ENCODE results near the gene ASPSCR1.

The ASPSCR1 gene

DNA sequence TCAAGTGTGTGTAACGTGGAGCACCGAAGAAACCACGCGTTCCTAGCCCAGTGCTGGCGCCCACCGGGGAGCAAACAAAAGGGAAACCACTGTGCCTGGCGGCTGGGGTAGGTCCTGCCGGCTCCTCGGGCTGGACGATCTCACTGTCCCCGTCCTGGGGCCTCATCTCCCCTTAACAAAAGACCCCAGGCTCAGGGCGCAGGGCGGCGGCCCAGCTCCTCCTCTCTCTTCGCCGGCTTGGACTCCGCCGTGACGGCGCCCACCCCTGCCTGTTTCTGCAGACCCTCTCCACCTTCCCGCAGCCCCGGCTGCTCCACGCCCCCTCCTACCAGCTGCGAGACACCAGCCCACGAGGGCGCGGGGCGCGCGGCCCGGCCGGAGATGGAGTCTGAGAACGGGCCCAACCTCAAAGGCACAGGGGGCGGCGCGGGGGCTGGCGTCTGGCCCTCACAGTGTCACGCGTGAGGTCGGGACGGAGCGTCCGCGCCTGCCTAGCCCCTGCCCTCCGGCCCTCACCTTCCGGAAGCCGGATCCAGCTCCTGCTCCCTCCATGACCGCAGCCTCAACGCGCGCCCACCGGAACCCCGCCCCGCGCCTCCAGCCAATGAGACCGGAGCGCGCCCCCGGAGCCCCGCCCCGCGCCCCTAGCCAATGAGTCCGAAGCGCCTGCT lies 45.0 kb downstream of the ASPSCR1 start, which contains the start of gene CENPX:
Gene CENPX, minus strand, starts transcription at position 569 of the 671 bp plus-strand sequence. Its CDS starts 17 bp downstream, at position 552.
- H3K36me3 Mint-ChIP-seq (ENCODE audit: insufficient read depth): peaks cover 5% of the 10 kb centered on the region
- H3K27ac Mint-ChIP-seq (ENCODE audit: low read depth): peak within 1 kb of the TSS; percentile 41
- H3K27me3 Mint-ChIP-seq: no peaks in the 10 kb centered on the region
- no peaks in the 10 kb centered on the region for H3K9me3 Mint-ChIP-seq
- DNase-seq (ENCODE audit: low spot score in 2 of 2) (no peak), ATAC-seq (replicated peaks; ENCODE audit: extremely low read depth, poor library complexity, severe bottlenecking) (no peak)
- peaks cover 30% of the 10 kb centered on the region for H3K4me1 Mint-ChIP-seq
- peak within 1 kb of the TSS; percentile 73 for H3K4me3 Mint-ChIP-seq

DNA sequence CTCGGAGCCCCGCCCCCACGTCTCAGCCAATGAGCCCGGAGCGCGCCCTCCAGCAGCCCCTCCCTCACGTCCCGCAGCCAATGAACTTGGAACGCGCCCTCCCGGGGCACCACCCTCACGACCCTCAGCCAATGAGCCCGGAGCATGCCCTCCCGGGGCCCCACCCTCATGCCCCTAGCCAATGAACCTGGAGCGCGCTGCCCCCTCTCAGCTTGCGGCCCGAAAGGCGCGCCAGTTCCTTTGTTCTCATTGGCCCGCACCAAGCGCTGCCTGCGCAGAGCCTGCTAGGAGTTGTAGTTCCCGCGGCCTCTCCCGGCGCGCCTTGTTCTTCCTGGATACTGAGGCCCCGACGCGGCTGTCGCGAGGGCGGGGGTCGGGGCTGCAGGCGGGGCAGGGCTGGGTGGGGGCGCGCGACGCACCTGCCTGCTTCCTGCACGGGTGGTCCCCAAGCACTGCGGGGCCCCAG lies 45.6 kb downstream of the ASPSCR1 start, which contains the start of gene LRRC45:
Gene LRRC45, plus strand, starts transcription at position 325 of the 466 bp plus-strand sequence. CDS start 339 bp downstream, outside the sequence.
- Mint-ChIP-seq H3K27ac (ENCODE audit: low read depth) (peak within 1 kb of the TSS; percentile 41), H3K9me3 (no peaks in the 10 kb centered on the region), H3K36me3 (ENCODE audit: insufficient read depth) (peaks cover 5% of the 10 kb centered on the region), H3K4me1 (peaks cover 33% of the 10 kb centered on the region), H3K27me3 (no peaks in the 10 kb centered on the region), H3K4me3 (peak within 1 kb of the TSS; percentile 73)
- DNase-seq (ENCODE audit: low spot score in 2 of 2) (peak; percentile 97 to 100), ATAC-seq (replicated peaks; ENCODE audit: extremely low read depth, poor library complexity, severe bottlenecking) (peak; percentile 98)

DNA sequence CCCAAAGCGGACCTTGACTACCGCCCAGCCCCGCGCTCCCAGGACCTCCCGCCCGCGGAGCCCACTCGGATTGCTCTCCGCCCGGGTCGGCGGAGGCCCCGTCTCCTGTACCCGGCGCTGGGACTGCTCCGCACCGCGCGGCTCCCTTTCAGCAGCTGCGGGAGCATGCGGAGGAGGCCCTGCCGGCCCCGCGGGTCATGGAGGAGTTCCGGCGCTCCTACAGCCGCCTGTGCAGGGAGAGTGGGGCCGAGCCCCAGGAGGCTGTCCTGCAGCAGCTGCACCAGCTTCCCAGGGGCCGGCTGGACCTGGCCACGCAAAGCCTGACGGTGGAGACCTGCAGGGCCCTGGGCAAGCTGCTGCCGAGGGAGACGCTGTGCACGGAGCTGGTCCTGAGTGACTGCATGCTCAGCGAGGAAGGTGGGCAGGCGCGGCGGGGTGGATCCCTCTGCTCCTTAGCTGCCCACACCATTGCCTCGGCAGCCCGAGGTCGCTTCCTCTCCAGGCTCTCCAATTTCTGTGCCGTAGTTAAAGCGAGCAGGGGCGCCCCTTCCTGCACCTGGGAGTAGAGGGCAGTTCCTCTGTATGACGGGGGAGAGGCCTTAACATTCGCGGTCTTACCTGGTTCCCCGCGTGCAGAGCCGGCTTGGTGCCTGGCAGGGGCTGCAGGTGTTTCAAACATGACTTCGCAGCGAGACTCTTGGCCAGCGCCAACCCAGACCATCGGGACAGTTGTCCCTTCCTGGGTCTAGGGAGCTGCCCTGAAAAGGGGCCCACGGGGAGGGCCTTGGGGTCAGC lies 46.2 kb downstream of the ASPSCR1 start:
- Mint-ChIP-seq H3K9me3 (no peaks in the 10 kb centered on the region), H3K27me3 (no peaks in the 10 kb centered on the region), H3K4me1 (peaks cover 33% of the 10 kb centered on the region), H3K4me3 (peak overlapping the region; percentile 73), H3K36me3 (ENCODE audit: insufficient read depth) (peaks cover 5% of the 10 kb centered on the region), H3K27ac (ENCODE audit: low read depth) (peak overlapping the region; percentile 41)
- DNase-seq (ENCODE audit: low spot score in 2 of 2) (no peak), ATAC-seq (replicated peaks; ENCODE audit: extremely low read depth, poor library complexity, severe bottlenecking) (no peak)

DNA sequence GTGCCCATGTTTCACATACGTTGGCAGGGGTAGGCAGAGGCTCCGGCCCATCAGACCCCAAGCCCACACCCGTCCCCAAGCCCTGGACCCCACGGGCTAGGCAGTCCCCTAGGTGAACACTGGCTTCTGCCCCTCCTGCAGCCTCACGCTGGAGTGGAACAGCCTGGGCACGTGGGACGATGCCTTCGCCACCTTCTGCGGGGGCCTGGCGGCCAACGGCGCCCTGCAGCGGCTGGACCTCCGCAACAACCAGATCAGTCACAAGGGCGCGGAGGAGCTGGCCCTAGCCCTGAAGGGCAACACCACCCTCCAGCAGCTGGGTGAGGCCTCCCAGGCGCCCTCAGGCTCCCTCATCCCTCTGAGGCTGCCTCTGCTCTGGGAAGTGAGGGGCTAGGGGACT lies 47.4 kb downstream of the ASPSCR1 start:
- Mint-ChIP-seq H3K27ac (ENCODE audit: low read depth) (no peak overlapping the region), H3K36me3 (ENCODE audit: insufficient read depth) (peaks cover 7% of the 10 kb centered on the region), H3K9me3 (no peaks in the 10 kb centered on the region), H3K27me3 (no peaks in the 10 kb centered on the region), H3K4me1 (peaks cover 38% of the 10 kb centered on the region), H3K4me3 (no peak overlapping the region)
- ATAC-seq (replicated peaks; ENCODE audit: extremely low read depth, poor library complexity, severe bottlenecking) (no peak), DNase-seq (ENCODE audit: low spot score in 2 of 2) (no peak)

DNA sequence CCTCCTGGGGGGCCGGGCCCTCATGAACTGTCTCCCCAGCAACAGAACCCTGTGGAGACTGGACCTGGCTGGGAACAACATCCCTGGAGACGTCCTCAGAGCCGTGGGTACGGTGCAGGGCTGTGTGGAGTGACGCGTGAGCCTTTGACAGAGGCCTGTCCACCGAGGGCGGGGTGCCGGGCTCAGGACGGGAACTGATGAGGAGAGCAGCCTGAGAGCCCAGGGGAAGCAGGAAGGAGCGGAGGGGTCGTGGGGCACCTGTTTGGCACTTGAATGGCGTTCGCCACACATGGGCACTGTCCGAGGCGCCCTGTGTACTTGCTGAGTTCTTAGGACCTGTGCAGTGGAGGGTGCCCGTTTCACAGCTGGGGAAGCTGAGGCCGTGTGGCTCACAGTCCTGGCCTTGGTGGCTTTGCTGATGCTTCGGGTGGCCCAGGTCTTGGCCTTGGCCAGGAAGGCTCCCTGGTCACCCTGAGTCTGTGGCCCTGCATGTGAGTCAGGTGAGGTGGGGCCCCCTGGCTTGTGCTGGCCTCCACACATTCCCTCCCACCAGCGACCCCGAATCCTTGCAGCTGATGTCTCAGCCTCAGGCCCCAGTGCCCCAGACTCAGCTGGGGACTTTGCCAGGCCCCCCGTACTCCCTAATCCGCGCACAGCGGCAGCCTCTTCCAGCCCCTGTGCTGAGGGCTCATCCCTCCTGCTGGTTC lies 48.1 kb downstream of the ASPSCR1 start:
- no peak for DNase-seq (ENCODE audit: low spot score in 2 of 2)
- no peak overlapping the region for H3K4me3 Mint-ChIP-seq
- H3K4me1 Mint-ChIP-seq: peaks cover 34% of the 10 kb centered on the region
- H3K27me3 Mint-ChIP-seq: no peaks in the 10 kb centered on the region
- H3K27ac Mint-ChIP-seq (ENCODE audit: low read depth): no peak overlapping the region
- no peaks in the 10 kb centered on the region for H3K9me3 Mint-ChIP-seq
- no peak for ATAC-seq (replicated peaks; ENCODE audit: extremely low read depth, poor library complexity, severe bottlenecking)
- H3K36me3 Mint-ChIP-seq (ENCODE audit: insufficient read depth): peaks cover 8% of the 10 kb centered on the region

DNA sequence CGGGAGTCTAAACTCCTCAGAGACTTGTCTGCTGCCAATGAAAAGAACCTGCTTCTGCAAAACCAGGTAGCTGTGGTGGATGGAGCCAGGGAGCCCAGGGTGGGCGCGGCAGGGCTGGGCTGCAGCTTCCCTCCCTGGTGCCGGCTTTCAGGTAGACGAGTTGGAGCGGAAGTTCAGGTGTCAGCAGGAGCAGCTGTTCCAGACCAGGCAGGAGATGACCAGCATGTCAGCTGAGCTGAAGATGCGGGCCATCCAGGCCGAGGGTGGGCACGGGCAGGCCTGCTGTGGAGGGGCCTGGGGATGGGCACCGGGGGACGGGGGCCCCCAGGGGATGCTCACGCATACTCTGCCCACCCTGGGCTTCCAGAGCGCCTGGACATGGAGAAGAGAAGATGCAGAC lies 50.8 kb downstream of the ASPSCR1 start:
- ATAC-seq (replicated peaks; ENCODE audit: extremely low read depth, poor library complexity, severe bottlenecking): no peak
- no peak overlapping the region for H3K27ac Mint-ChIP-seq (ENCODE audit: low read depth)
- H3K36me3 Mint-ChIP-seq (ENCODE audit: insufficient read depth): peaks cover 4% of the 10 kb centered on the region
- no peaks in the 10 kb centered on the region for H3K9me3 Mint-ChIP-seq
- H3K4me3 Mint-ChIP-seq: no peak overlapping the region
- H3K27me3 Mint-ChIP-seq: no peaks in the 10 kb centered on the region
- peaks cover 24% of the 10 kb centered on the region for H3K4me1 Mint-ChIP-seq
- no peak for DNase-seq (ENCODE audit: low spot score in 2 of 2)

DNA sequence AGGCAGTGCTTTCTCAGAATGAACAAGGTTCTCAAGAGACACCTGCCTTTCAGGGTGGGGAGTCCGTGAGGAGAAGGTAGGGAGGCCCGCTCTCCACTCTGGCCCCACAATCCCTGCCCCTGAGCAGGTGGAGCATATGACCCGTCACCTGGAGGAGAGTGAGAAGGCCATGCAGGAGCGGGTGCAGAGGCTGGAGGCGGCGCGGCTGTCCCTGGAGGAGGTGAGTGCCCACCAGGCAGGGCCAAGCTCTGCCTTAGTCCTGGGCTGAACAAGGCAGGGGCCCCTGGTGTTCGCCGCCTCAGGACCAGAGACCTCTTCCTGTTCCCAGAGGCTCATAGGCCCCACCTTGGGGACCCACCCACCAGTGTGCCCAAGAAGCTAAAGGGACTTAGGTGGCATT lies 51.5 kb downstream of the ASPSCR1 start:
- H3K9me3 Mint-ChIP-seq: no peaks in the 10 kb centered on the region
- no peak overlapping the region for H3K27ac Mint-ChIP-seq (ENCODE audit: low read depth)
- H3K36me3 Mint-ChIP-seq (ENCODE audit: insufficient read depth): peaks cover 4% of the 10 kb centered on the region
- peaks cover 21% of the 10 kb centered on the region for H3K4me1 Mint-ChIP-seq
- DNase-seq (ENCODE audit: low spot score in 2 of 2): no peak
- peak overlapping the region; percentile 72 for H3K4me3 Mint-ChIP-seq
- H3K27me3 Mint-ChIP-seq: no peaks in the 10 kb centered on the region
- no peak for ATAC-seq (replicated peaks; ENCODE audit: extremely low read depth, poor library complexity, severe bottlenecking)

DNA sequence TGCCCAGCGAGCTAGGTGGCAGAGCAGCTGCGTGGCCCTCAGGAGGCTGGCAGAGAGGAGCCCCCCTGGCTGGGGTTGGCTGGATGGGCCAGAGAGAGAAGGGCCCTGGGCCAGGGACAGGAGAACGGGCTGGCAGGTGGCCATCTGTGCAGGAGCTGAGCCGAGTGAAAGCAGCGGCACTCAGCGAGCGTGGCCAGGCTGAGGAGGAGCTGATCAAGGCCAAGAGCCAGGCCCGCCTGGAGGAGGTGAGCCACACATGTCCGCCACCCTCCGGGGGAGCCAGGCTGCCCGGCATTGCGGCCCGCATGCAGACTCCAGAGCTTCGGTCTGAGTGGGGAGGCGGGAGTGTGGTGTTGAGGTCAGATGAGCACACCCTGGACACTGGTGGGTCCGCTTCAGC lies 52.0 kb downstream of the ASPSCR1 start:
- ATAC-seq (replicated peaks; ENCODE audit: extremely low read depth, poor library complexity, severe bottlenecking) (no peak), DNase-seq (ENCODE audit: low spot score in 2 of 2) (no peak)
- Mint-ChIP-seq H3K36me3 (ENCODE audit: insufficient read depth) (peaks cover 4% of the 10 kb centered on the region), H3K4me1 (peaks cover 17% of the 10 kb centered on the region), H3K9me3 (no peaks in the 10 kb centered on the region), H3K27ac (ENCODE audit: low read depth) (no peak overlapping the region), H3K4me3 (peak overlapping the region; percentile 72), H3K27me3 (no peaks in the 10 kb centered on the region)

DNA sequence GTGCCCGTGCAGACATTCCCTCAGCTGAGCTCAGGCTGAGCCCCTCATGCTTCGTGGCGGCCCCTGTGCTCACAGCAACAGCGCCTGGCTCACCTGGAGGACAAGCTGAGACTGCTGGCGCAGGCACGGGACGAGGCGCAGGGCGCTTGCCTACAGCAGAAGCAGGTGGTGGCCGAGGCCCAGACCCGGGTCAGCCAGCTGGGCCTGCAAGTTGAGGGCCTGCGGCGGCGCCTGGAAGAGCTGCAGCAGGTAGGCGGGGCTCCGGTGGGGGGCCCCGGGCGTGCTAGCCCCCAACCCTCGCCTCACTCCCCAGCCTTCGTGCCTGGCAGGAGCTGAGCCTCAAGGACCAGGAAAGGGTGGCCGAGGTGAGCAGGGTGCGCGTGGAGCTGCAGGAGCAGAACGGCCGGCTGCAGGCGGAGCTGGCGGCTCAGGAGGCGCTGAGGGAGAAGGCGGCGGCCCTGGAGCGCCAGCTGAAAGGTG lies 52.6 kb downstream of the ASPSCR1 start:
- Mint-ChIP-seq H3K4me3 (peak overlapping the region; percentile 87), H3K27ac (ENCODE audit: low read depth) (peak overlapping the region; percentile 67), H3K9me3 (no peaks in the 10 kb centered on the region), H3K36me3 (ENCODE audit: insufficient read depth) (peaks cover 4% of the 10 kb centered on the region), H3K27me3 (no peaks in the 10 kb centered on the region), H3K4me1 (peaks cover 17% of the 10 kb centered on the region)
- no peak for DNase-seq (ENCODE audit: low spot score in 2 of 2)
- ATAC-seq (replicated peaks; ENCODE audit: extremely low read depth, poor library complexity, severe bottlenecking): no peak

DNA sequence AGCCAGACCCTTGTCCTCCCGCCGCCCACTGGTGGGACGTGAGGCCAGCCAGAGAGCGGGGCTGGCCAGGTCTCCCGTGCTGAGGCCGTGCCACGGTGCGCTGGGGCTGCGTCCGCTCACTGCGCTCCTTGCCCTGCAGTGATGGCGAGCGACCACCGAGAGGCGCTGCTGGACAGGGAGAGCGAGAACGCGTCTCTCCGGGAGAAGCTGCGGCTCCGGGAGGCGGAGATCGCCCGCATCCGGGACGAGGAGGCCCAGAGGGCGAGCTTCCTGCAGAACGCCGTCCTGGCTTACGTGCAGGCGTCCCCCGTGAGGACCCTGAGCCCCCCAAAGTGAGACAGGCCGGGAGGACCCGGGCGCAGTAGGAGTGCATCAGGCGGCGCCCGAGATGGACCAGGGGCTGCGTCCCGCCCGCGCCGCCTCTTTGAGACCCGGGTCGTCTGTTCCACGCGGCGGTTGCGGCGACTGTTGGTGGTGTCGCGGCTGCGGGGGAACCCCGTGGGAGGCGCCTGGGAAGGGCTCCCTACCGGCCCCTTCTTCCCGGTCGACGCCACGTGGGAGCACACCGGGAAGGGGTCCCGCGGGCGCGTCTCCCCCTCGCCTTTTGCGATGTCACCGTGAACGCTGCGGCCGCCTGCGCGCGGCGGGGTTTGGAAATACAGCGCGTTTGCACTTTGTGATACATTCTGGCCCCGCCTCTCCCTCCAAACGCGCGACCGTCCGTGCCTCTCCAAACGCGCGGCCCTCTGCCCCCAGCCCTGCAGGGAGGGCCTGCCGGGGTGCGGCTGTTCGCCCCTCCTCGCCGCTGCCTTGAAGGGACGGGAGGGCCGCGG lies 53.3 kb downstream of the ASPSCR1 start:
- Mint-ChIP-seq H3K4me3 (peak overlapping the region; percentile 87), H3K9me3 (no peaks in the 10 kb centered on the region), H3K4me1 (peaks cover 17% of the 10 kb centered on the region), H3K36me3 (ENCODE audit: insufficient read depth) (peaks cover 4% of the 10 kb centered on the region), H3K27ac (ENCODE audit: low read depth) (peak overlapping the region; percentile 67), H3K27me3 (no peaks in the 10 kb centered on the region)
- ATAC-seq (replicated peaks; ENCODE audit: extremely low read depth, poor library complexity, severe bottlenecking): peak; percentile 81
- peak; percentile 77 to 78 for DNase-seq (ENCODE audit: low spot score in 2 of 2)

DNA sequence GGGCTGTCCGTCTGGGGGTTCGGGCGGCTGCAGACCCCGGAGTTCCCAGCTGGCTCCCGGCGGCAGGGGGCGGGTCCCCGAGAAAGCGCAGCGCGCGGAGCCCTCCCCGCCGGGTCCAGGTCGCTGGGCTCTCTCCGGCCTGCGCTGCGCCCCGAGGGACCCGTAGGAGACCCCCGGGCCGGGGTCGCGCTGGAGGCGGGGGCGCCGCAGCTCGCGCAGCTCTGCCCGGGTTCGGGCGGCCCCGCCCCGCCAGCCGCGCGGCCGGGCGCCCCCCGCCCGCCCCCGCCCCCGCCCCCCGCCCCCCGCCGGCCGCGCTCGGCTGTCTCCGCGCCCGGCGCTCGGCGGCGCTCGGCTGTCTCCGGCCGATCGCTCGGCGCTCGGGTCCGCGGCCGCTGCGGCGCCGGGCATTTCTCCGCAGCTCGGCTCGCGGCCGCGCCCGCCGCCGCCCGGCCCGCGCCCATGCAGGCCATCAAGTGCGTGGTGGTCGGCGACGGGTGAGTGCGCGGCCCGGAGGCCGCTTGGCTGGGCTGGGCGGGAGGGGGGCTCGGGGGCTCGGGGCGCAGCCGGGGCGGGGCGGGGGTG lies 54.0 kb downstream of the ASPSCR1 start, which contains the start of gene RAC3:
Gene RAC3, plus strand, starts transcription at position 376 of the 582 bp plus-strand sequence. Its CDS starts 84 bp downstream, at position 460.
- Mint-ChIP-seq H3K4me1 (peaks cover 17% of the 10 kb centered on the region), H3K27ac (ENCODE audit: low read depth) (peak within 1 kb of the TSS; percentile 67), H3K9me3 (no peaks in the 10 kb centered on the region), H3K4me3 (peak within 1 kb of the TSS; percentile 87), H3K27me3 (no peaks in the 10 kb centered on the region), H3K36me3 (ENCODE audit: insufficient read depth) (peaks cover 4% of the 10 kb centered on the region)
- DNase-seq (ENCODE audit: low spot score in 2 of 2): no peak
- ATAC-seq (replicated peaks; ENCODE audit: extremely low read depth, poor library complexity, severe bottlenecking): no peak

All from central memory CD8-positive, alpha-beta T cell (primary cell).